Colonic mucosa (tissue), 4 donors: Measurements from ENCODE around the gene PPCDC. TPM values are rescaled to one million over a fixed set of nuclear protein-coding genes. Genes with fewer than 3 reads are reported as not detected.

ENCODE experiments used
- DNase-seq: peaks from one replicate; pipeline ENCODE4 v3.0.0-alpha.2; 2020
- H3K27ac ChIP-seq: fragments of 200-600 bp; one replicate; pipeline ENCODE4 v1.8.0; 2021
- H3K27me3 ChIP-seq: fragments of 200-600 bp; one replicate; pipeline ENCODE4 v1.8.0; 2021
- H3K36me3 ChIP-seq: fragments of 200-600 bp; one replicate; pipeline ENCODE4 v1.8.0; 2021
- H3K4me1 ChIP-seq: fragments of 200-600 bp; one replicate; pipeline ENCODE4 v1.8.0; 2021; ENCODE audit warnings: mild to moderate bottlenecking
- H3K4me3 ChIP-seq: fragments of 200-600 bp; one replicate; pipeline ENCODE4 v1.8.0; 2021
- H3K9ac ChIP-seq, 2 donors: one replicate each; pipeline ENCODE4 v1.7.0; 2013; ENCODE audit warnings: control low read depth in 2 of 2, low read depth in 2 of 2, low read length in 2 of 2
- H3K9me3 ChIP-seq: fragments of 200-600 bp; one replicate; pipeline ENCODE4 v1.8.0; 2021
- intact Hi-C: fragments of 100-400 bp; cut with DNase I; formaldehyde crosslinking; loops from one replicate; pipeline ENCODE4 v1.14.1; 2022
- total RNA-seq, 2 donors: library from RNA; stranded (reverse); fragmentation: NEBNext Ultra II Directional in 1 of 2; extraction: Animal tissue kit (Norgen Biotek cat#: 25700) in 1 of 2; gene quantifications; one replicate each; pipeline ENCODE4 v1.2.1, GENCODE V29; 2021
- TF ChIP-seq, protein P1 (sequence below): fragments of 200-600 bp; IDR thresholded peaks from one replicate; pipeline ENCODE4 v1.8.0; 2022; ENCODE audit warnings: antibody characterized with exemption, mild to moderate bottlenecking
- donor health status: healthy.
- donor health status: DM: no; HTN: no; CAD: no.
- donor health status: DM: no; HTN: no; CAD: no.

PPCDC gene
- total RNA-seq, 2 donors from 2014 or later: 10.1 to 23.1 TPM

GRCh38 chr15:74982183-74982582 lies 41.2 kb upstream of the PPCDC start:
- intact Hi-C loops: no loop called here
- TF ChIP-seq, protein P1, sequence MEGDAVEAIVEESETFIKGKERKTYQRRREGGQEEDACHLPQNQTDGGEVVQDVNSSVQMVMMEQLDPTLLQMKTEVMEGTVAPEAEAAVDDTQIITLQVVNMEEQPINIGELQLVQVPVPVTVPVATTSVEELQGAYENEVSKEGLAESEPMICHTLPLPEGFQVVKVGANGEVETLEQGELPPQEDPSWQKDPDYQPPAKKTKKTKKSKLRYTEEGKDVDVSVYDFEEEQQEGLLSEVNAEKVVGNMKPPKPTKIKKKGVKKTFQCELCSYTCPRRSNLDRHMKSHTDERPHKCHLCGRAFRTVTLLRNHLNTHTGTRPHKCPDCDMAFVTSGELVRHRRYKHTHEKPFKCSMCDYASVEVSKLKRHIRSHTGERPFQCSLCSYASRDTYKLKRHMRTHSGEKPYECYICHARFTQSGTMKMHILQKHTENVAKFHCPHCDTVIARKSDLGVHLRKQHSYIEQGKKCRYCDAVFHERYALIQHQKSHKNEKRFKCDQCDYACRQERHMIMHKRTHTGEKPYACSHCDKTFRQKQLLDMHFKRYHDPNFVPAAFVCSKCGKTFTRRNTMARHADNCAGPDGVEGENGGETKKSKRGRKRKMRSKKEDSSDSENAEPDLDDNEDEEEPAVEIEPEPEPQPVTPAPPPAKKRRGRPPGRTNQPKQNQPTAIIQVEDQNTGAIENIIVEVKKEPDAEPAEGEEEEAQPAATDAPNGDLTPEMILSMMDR: no peak

DNA sequence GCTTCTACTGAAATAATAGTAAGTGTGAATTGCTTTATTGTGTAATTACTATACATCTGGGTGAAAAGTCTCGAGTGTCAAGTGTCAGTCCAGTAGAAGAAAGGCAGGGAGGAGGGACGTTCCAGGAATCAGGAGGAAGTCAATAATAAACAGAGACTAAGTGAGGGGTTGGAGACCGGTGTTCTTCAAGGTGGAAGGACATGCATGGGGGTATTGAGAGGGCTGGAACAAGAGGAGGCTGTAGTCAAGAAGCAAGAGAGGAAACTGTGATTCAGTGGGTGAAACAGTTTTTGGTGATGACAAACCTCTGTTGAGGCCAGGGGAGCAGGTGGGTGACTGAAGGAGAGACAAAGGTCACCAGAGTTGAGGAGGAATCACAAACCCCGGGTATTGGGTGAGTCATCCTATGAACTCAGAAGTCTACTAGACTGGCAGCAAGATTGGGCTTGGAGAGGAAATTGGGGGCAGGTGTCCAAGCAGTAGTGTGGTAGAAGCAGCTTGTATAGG lies 39.6 kb upstream of the PPCDC start:
- no peaks in the 10 kb centered on the region for H3K9me3 ChIP-seq
- TF ChIP-seq, protein P1: no peak
- H3K27ac ChIP-seq: no peak overlapping the region

More at GRCh38 chr15:74982183-74982582, 41.2 kb upstream of the PPCDC start:
- H3K27me3 ChIP-seq: no peaks in the 10 kb centered on the region
- no peaks in the 10 kb centered on the region for H3K36me3 ChIP-seq
- no peak overlapping the region for H3K4me3 ChIP-seq
- H3K4me1 ChIP-seq: no peaks in the 10 kb centered on the region
- no peak overlapping the region for H3K9ac ChIP-seq
- no peak for DNase-seq
- no peaks in the 10 kb centered on the region for H3K9me3 ChIP-seq
- no peak overlapping the region for H3K27ac ChIP-seq

GRCh38 chr15:74988007-74988800 lies 35.2 kb upstream of the PPCDC start:
- Histone ChIP-seq H3K4me1 (no peaks in the 10 kb centered on the region), H3K9me3 (no peaks in the 10 kb centered on the region), H3K9ac (no peak overlapping the region), H3K4me3 (no peak overlapping the region), H3K27me3 (no peaks in the 10 kb centered on the region), H3K27ac (no peak overlapping the region), H3K36me3 (no peaks in the 10 kb centered on the region)
- intact Hi-C loops: no loop called here
- peak; percentile 50 for DNase-seq
- TF ChIP-seq, protein P1: peak; percentile 60

More for the DNA sequence above, 39.6 kb upstream of the PPCDC start:
- Histone ChIP-seq H3K4me1 (no peaks in the 10 kb centered on the region), H3K4me3 (no peak overlapping the region), H3K27me3 (no peaks in the 10 kb centered on the region), H3K36me3 (no peaks in the 10 kb centered on the region), H3K9ac (no peak overlapping the region)
- DNase-seq: no peak
- intact Hi-C loops: no loop called here

DNA sequence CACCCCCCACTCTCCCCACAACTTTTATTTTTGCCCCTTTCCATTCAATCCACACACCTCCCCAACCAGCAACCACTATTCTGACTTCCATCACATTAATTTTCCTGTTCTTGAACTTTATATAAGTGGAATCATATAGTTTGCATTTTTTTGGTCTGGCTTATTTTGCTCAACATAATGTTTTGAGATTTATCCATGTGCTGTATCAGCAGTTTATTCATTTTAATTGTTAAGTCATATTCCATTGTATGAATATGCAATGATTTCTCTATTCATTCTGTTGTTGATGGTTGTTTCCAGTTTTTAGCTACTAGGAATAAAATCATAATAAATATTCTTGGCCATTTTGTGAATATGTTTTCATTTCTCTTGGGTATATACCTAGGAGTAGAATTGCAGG lies 33.9 kb upstream of the PPCDC start:
- Histone ChIP-seq H3K9ac (no peak overlapping the region), H3K27ac (no peak overlapping the region), H3K4me3 (no peak overlapping the region), H3K4me1 (no peaks in the 10 kb centered on the region), H3K36me3 (no peaks in the 10 kb centered on the region), H3K9me3 (no peaks in the 10 kb centered on the region), H3K27me3 (no peaks in the 10 kb centered on the region)
- intact Hi-C loops: no loop called here
- DNase-seq: no peak
- TF ChIP-seq, protein P1: no peak

GRCh38 chr15:74992619-74993018 lies 30.8 kb upstream of the PPCDC start:
- no peak overlapping the region for H3K4me3 ChIP-seq
- H3K9ac ChIP-seq: no peak overlapping the region
- DNase-seq: no peak
- intact Hi-C loops: no loop called here
- H3K27me3 ChIP-seq: no peaks in the 10 kb centered on the region
- no peaks in the 10 kb centered on the region for H3K36me3 ChIP-seq
- H3K27ac ChIP-seq: no peak overlapping the region
- TF ChIP-seq, protein P1: no peak
- H3K9me3 ChIP-seq: no peaks in the 10 kb centered on the region
- peaks cover 4% of the 10 kb centered on the region for H3K4me1 ChIP-seq
